Endothelial cell of umbilical vein (primary cell): ENCODE results near the gene CR2. TPM values are rescaled to one million over a fixed set of nuclear protein-coding genes. Genes with fewer than 3 reads are reported as not detected.

ENCODE experiments used
- BruUV-seq: library from RNA; stranded (reverse); fragments of 400-500 nt; replicated peaks from 2 replicates; lab custom pipeline; 2021; lab: Mats Ljungman, UMichigan
- CTCF ChIA-PET: fragments of 300-600, 350-600 bp; sonication (Branson Sonifier 250); formaldehyde crosslinking; loops from one replicate; lab custom pipeline; 2021; ENCODE audit warnings: antibody characterized with exemption, inconsistent platforms; lab: Charles Lee
- POLR2A ChIA-PET: fragments of 300-600, 350-600 bp; sonication (Branson Sonifier 250); formaldehyde crosslinking; loops from one replicate; lab custom pipeline; 2021; ENCODE audit warnings: antibody characterized with exemption, inconsistent platforms; lab: Charles Lee
- DNase-seq: peaks from one replicate; pipeline ENCODE4 v3.0.0-alpha.2; 2011; ENCODE audit warnings: low read depth, low spot score
- FAIRE-seq: peaks from 2 replicates; lab custom pipeline; 2011; peaks lifted over from hg19 to GRCh38; lab: Jason Lieb, UNC
- H2AFZ ChIP-seq: 2 replicates; pipeline ENCODE4 v1.6.0; 2012; ENCODE audit warnings: low read depth, low read length, control low read depth, inconsistent platforms
- H3K27ac ChIP-seq: 2 replicates; pipeline ENCODE4 v1.5.1; 2011; ENCODE audit warnings: low read depth, mild to moderate bottlenecking, control low read depth, low read length, moderate library complexity; ENCODE audit not compliant: insufficient read depth
- H3K27me3 ChIP-seq, 2 experiments: 2 replicates each; pipeline versions ENCODE4 v1.6.0 to v1.6.1; 2011; ENCODE audit warnings: low read length in 2 of 2, mixed read lengths in 1 of 2; ENCODE audit not compliant: control insufficient read depth in 2 of 2, insufficient read depth in 2 of 2
- H3K36me3 ChIP-seq, 2 experiments: 2 replicates in 1 of 2; 3 replicates in 1 of 2; pipeline ENCODE4 v1.5.1; 2011; ENCODE audit warnings: low read length in 2 of 2, mild to moderate bottlenecking in 1 of 2, moderate library complexity in 1 of 2; ENCODE audit not compliant: control insufficient read depth in 2 of 2, insufficient read depth in 2 of 2; ENCODE audit errors: extremely low read depth in 1 of 2
- H3K4me1 ChIP-seq: 3 replicates; pipeline ENCODE4 v1.5.1; 2011; ENCODE audit warnings: mild to moderate bottlenecking, low read length; ENCODE audit not compliant: control insufficient read depth, insufficient read depth; ENCODE audit errors: extremely low read depth
- H3K4me2 ChIP-seq: 2 replicates; pipeline ENCODE4 v1.6.1; 2011; ENCODE audit warnings: low read length, control low read depth, mixed read lengths; ENCODE audit not compliant: insufficient read depth
- H3K4me3 ChIP-seq, 3 experiments: fragments of 200-600 bp in 1 of 3; sonication (generic), shearing (Covaris generic) in 1 of 3; replicated peaks in 1 of 3; 2 replicates each; pipeline ENCODE4 v1.5.1; 2011 to 2016; ENCODE audit warnings: control low read depth in 3 of 3, low read length in 3 of 3, mild to moderate bottlenecking in 2 of 3, inconsistent platforms in 1 of 3, low read depth in 1 of 3, moderate library complexity in 1 of 3; ENCODE audit not compliant: insufficient read depth in 1 of 3
- H3K79me2 ChIP-seq: 2 replicates; pipeline ENCODE4 v1.6.0; 2012; ENCODE audit warnings: low read length, inconsistent platforms; ENCODE audit not compliant: control insufficient read depth, insufficient read depth
- H3K9ac ChIP-seq: replicated peaks from 2 replicates; pipeline ENCODE3; 2011; ENCODE audit warnings: low read length, control low read depth; ENCODE audit not compliant: insufficient read depth; ENCODE audit errors: extremely low read depth
- H3K9me1 ChIP-seq: replicated peaks from 3 replicates; pipeline ENCODE4 v1.6.0; 2011; ENCODE audit warnings: mild to moderate bottlenecking, low read length; ENCODE audit not compliant: control insufficient read depth, insufficient read depth; ENCODE audit errors: extremely low read depth
- H3K9me3 ChIP-seq: replicated peaks from 2 replicates; pipeline ENCODE4 v1.5.1; 2012; ENCODE audit warnings: low read length, inconsistent platforms; ENCODE audit not compliant: control insufficient read depth, insufficient read depth
- H4K20me1 ChIP-seq: replicated peaks from 2 replicates; pipeline ENCODE3; 2011; ENCODE audit warnings: mild to moderate bottlenecking, low read length; ENCODE audit not compliant: control insufficient read depth, insufficient read depth; ENCODE audit errors: extremely low read depth
- GATA2 ChIP-seq: IDR thresholded peaks from 2 replicates; pipeline ENCODE4 v1.7.0; 2011; ENCODE audit warnings: low read depth, mild to moderate bottlenecking, moderate library complexity, mixed read lengths, low read length; ENCODE audit not compliant: insufficient read length, insufficient read depth
- POLR2A ChIP-seq: IDR thresholded peaks from 2 replicates; pipeline ENCODE4 v1.6.1; 2012; ENCODE audit warnings: low read depth, mild to moderate bottlenecking, control low read depth, low read length
- dilution Hi-C: fragments of 300-500 bp; cut with MboI; formaldehyde crosslinking; loops from one replicate; pipeline ENCODE4 v1.15.0; 2019; ENCODE audit warnings: low sequenced_read_pairs; ENCODE audit not compliant: extremely low pct_ligation_motif_present
- intact Hi-C: fragments of 100-400 bp; cut with micrococcal nuclease; formaldehyde crosslinking; loops from one replicate; pipeline ENCODE4 v1.10.0; 2022
- polyA plus RNA-seq, 4 experiments: library from polyadenylated mRNA; depleted of rRNA in 3 of 4; stranded (reverse) in 3 of 4; unstranded in 1 of 4; fragments of >200 nt; gene quantifications; 2 replicates each; pipeline versions ENCODE4 v1.2.1 to v1.2.3, GENCODE V29; 2011 to 2012; ENCODE audit warnings: missing spikeins in 1 of 4
- total RNA-seq: library from RNA; stranded (reverse); gene quantifications from 2 replicates; pipeline ENCODE4 v1.2.3, GENCODE V29; 2021
- TF ChIP-seq, protein P1 (sequence below), 2 donors: IDR thresholded peaks; 1 replicate in 1 of 2; 2 replicates in 1 of 2; pipeline ENCODE4 v1.5.1; 2011; ENCODE audit warnings: low read length in 2 of 2, mild to moderate bottlenecking in 2 of 2, moderate library complexity in 2 of 2, control low read depth in 1 of 2, inconsistent platforms in 1 of 2, low read depth in 1 of 2; ENCODE audit not compliant: insufficient read depth in 1 of 2; ENCODE audit errors: extremely low read depth in 1 of 2
- TF ChIP-seq, protein P2 (sequence below): IDR thresholded peaks from 2 replicates; pipeline ENCODE4 v1.6.1; 2011; ENCODE audit not compliant: insufficient read depth, insufficient read length

The CR2 gene
- total and polyA plus RNA-seq, 2 donors (not counting 3 experiments of a cell fraction or from before 2014, with no cell fraction given), result not detected

DNA sequence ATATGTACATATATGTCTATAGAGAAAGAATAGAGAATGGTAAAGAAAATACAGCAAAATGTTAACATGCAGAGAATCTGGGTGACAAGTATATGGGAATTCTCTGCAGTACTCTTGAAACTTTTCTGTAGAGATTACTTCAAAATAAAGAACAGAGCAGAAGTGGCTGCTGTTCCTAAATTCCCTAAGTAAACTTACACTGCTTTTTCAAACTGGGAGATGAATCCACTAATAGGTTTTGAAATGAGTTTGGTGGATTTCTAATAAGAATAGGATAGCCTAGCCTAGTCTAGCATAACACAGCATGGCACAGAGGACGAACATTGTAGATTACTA, 450 bp upstream of the CR2 start:
- Histone ChIP-seq H3K4me3 (no peak overlapping the region), H3K4me1 (no peaks in the 10 kb centered on the region), H4K20me1 (no peaks in the 10 kb centered on the region), H3K27ac (no peak overlapping the region), H3K9me1 (no peaks in the 10 kb centered on the region), H3K27me3 (peaks cover 39 to 73% of the 10 kb centered on the region in 2 experiments), H2AFZ (no peak overlapping the region), H3K36me3 (no peaks in the 10 kb centered on the region), H3K4me2 (no peak overlapping the region), H3K9ac (no peak overlapping the region), H3K9me3 (no peaks in the 10 kb centered on the region), H3K79me2 (no peaks in the 10 kb centered on the region)
- CTCF ChIA-PET, result no interaction called here
- TF ChIP-seq POLR2A, result no peak
- TF ChIP-seq, protein P1, sequence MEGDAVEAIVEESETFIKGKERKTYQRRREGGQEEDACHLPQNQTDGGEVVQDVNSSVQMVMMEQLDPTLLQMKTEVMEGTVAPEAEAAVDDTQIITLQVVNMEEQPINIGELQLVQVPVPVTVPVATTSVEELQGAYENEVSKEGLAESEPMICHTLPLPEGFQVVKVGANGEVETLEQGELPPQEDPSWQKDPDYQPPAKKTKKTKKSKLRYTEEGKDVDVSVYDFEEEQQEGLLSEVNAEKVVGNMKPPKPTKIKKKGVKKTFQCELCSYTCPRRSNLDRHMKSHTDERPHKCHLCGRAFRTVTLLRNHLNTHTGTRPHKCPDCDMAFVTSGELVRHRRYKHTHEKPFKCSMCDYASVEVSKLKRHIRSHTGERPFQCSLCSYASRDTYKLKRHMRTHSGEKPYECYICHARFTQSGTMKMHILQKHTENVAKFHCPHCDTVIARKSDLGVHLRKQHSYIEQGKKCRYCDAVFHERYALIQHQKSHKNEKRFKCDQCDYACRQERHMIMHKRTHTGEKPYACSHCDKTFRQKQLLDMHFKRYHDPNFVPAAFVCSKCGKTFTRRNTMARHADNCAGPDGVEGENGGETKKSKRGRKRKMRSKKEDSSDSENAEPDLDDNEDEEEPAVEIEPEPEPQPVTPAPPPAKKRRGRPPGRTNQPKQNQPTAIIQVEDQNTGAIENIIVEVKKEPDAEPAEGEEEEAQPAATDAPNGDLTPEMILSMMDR (IDR thresholded peaks at IDR 0.05; ENCODE audit: extremely low read depth in 1 of 2, insufficient read depth in 1 of 2, low read depth in 1 of 2, low read length in 2 of 2), result no peak
- POLR2A ChIA-PET, result no interaction called here
- intact Hi-C loops, result no loop called here
- no TSS peak for BruUV-seq
- FAIRE-seq (no peak), DNase-seq (no peak)
- dilution Hi-C loops, result no loop called here

DNA sequence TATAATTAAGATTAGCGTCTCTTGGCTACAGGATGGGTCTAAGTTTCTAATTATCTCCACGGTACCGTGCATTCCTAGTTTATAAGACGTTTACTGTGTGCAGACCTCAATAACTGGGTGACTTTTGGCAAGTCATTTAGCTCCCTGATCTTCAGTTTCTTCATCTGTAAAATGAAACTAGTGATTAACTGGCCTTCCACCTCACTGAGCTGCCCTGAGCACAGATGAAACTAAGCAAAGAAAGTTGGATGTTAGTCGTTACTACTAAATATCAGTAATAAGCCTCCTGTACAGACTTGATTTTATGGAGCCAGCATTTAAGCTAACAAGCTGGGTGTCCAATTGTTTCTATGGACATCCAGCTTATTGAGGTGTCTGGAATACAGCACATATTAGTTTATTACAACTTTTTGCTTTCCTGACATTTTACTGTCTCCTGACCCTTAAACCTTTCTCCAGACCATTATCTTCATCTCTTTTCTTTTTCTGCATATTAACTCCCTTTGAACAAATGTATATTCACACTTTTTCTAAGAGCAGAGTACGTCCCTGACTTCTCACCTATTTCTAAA, 1.1 kb downstream of the CR2 start:
- Histone ChIP-seq H3K4me1 (no peaks in the 10 kb centered on the region), H3K9ac (no peak overlapping the region), H3K36me3 (no peaks in the 10 kb centered on the region), H3K27me3 (peaks cover 33 to 65% of the 10 kb centered on the region in 2 experiments), H3K4me2 (no peak overlapping the region), H3K4me3 (no peak overlapping the region), H3K9me3 (no peaks in the 10 kb centered on the region), H3K79me2 (no peaks in the 10 kb centered on the region), H2AFZ (no peak overlapping the region), H3K9me1 (no peaks in the 10 kb centered on the region), H3K27ac (no peak overlapping the region), H4K20me1 (no peaks in the 10 kb centered on the region)
- dilution Hi-C loops, result no loop called here
- intact Hi-C loops, result no loop called here
- CTCF ChIA-PET, result interaction anchor here (1.2 kb wide), 1 partner anchor 165 kb away, joined by 3 read pairs; no protein-coding TSS in a partner anchor
- no peak for TF ChIP-seq GATA2
- TF ChIP-seq, protein P2, sequence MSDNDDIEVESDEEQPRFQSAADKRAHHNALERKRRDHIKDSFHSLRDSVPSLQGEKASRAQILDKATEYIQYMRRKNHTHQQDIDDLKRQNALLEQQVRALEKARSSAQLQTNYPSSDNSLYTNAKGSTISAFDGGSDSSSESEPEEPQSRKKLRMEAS, result no peak
- POLR2A ChIA-PET, result no interaction called here
- DNase-seq (no peak), FAIRE-seq (no peak)
- BruUV-seq, result no TSS peak
